CD4-positive, CD25-positive, alpha-beta regulatory T cell (primary cell): ENCODE measurements around the gene NEURL1B. TPM values are rescaled to one million over a fixed set of nuclear protein-coding genes. Genes with fewer than 3 reads are reported as not detected.
A peak's percentile ranks its signal among the peaks of the same experiment; 100 is the strongest.

Experiments
- ATAC-seq, 2 donors: fragments of 150-1000 bp; cut with Tn5 transposase; one replicate each; pipeline ENCODE4 v1.10.0; 2021; ENCODE audit warnings: low read depth in 2 of 2, moderate number of reproducible peaks in 2 of 2, moderate library complexity in 1 of 2
- DNase-seq, 3 donors: peaks; one replicate each; pipeline versions ENCODE4 v3.0.0 to v3.0.0-alpha.2; 2012 to 2022; ENCODE audit warnings: mixed read lengths in 1 of 3
- H3K27ac ChIP-seq: one replicate; pipeline ENCODE4 v1.7.0; 2013; ENCODE audit warnings: mild to moderate bottlenecking, low read length; ENCODE audit not compliant: insufficient read depth, poor library complexity, severe bottlenecking
- H3K27me3 ChIP-seq: one replicate; pipeline ENCODE4 v1.7.0; 2013; ENCODE audit warnings: low read length; ENCODE audit not compliant: control insufficient read depth, insufficient read depth
- H3K36me3 ChIP-seq: one replicate; pipeline ENCODE4 v1.7.0; 2013; ENCODE audit warnings: mild to moderate bottlenecking, low read length, moderate library complexity; ENCODE audit not compliant: control insufficient read depth, insufficient read depth
- H3K4me1 ChIP-seq: 2 replicates; pipeline ENCODE4 v1.7.0; 2013; ENCODE audit warnings: mild to moderate bottlenecking, low read length; ENCODE audit not compliant: insufficient read depth, control insufficient read depth, poor library complexity, severe bottlenecking
- H3K4me3 ChIP-seq: one replicate; pipeline ENCODE4 v1.7.0; 2013; ENCODE audit warnings: low read depth, mild to moderate bottlenecking, low read length, moderate library complexity
- H3K9me3 ChIP-seq, 2 experiments: 1 replicate in 1 of 2; 2 replicates in 1 of 2; pipeline ENCODE4 v1.7.0; 2013; ENCODE audit warnings: low read length in 2 of 2, mild to moderate bottlenecking in 1 of 2, moderate library complexity in 1 of 2; ENCODE audit not compliant: control insufficient read depth in 2 of 2
- H3K27ac Mint-ChIP-seq, 3 donors: one replicate each; pipeline ENCODE4 v1.8.0; 2020 to 2022; ENCODE audit warnings: mild to moderate bottlenecking in 3 of 3, mixed read lengths in 3 of 3, moderate library complexity in 2 of 3
- H3K27me3 Mint-ChIP-seq: one replicate; pipeline ENCODE4 v1.8.0; 2022; ENCODE audit warnings: mild to moderate bottlenecking, mixed read lengths
- H3K36me3 Mint-ChIP-seq: one replicate; pipeline ENCODE4 v1.8.0; 2020; ENCODE audit warnings: mixed read lengths
- H3K4me1 Mint-ChIP-seq, 4 donors: one replicate each; pipeline ENCODE4 v1.8.0; 2020 to 2022; ENCODE audit warnings: mixed read lengths in 4 of 4, mild to moderate bottlenecking in 1 of 4
- H3K4me3 Mint-ChIP-seq, 4 donors: one replicate each; pipeline ENCODE4 v1.8.0; 2020 to 2022; ENCODE audit warnings: mild to moderate bottlenecking in 4 of 4, mixed read lengths in 4 of 4, moderate library complexity in 3 of 4
- H3K9me3 Mint-ChIP-seq, 7 donors: one replicate each; pipeline ENCODE4 v1.8.0; 2020 to 2022; ENCODE audit warnings: mixed read lengths in 7 of 7, mild to moderate bottlenecking in 3 of 7, moderate library complexity in 2 of 7
- polyA plus RNA-seq, 4 donors: library from polyadenylated mRNA; unstranded; fragments of 300-500 nt; fragmentation: Illumina TruSeq; gene quantifications; one replicate each; pipeline ENCODE4 v1.2.3, GENCODE V29; 2021
- total RNA-seq: library from RNA; stranded (reverse); gene quantifications from one replicate; pipeline ENCODE4 v1.2.3, GENCODE V29; 2022

Gene NEURL1B
- total and polyA plus RNA-seq, 5 donors from 2014 or later, result 0.22 TPM; not detected in 4

- H3K27me3 ChIP-seq, result no peaks in the 10 kb centered on the region
- H3K27ac ChIP-seq, result no peak overlapping the region
- no peaks in the 10 kb centered on the region for H3K4me1 Mint-ChIP-seq
- no peak overlapping the region for H3K4me3 Mint-ChIP-seq
- H3K9me3 ChIP-seq, result peaks cover 0 to 5% of the 10 kb centered on the region in 2 experiments
- peaks cover 0 to 5% (median 1%) of the 10 kb centered on the region in 7 donors for H3K9me3 Mint-ChIP-seq
- DNase-seq (no peak), ATAC-seq (no peak)
- H3K36me3 ChIP-seq, result no peaks in the 10 kb centered on the region
- no peaks in the 10 kb centered on the region for H3K4me1 ChIP-seq
- H3K27ac Mint-ChIP-seq, result peak overlapping the region in 1 of 3 donors; percentile 71
- H3K27me3 Mint-ChIP-seq, result peaks cover 11% of the 10 kb centered on the region
- H3K36me3 Mint-ChIP-seq, result peaks cover 4% of the 10 kb centered on the region
- no peak overlapping the region for H3K4me3 ChIP-seq
Observed at GRCh38 chr5:172602783-172603231, 38.3 kb upstream of the NEURL1B start.

GRCh38 chr5:172603251-172603806 is 37.7 kb upstream of the NEURL1B start:
- H3K9me3 Mint-ChIP-seq, result peaks cover 0 to 5% (median 1%) of the 10 kb centered on the region in 7 donors
- H3K27me3 Mint-ChIP-seq, result peaks cover 12% of the 10 kb centered on the region
- Histone ChIP-seq H3K4me1 (no peaks in the 10 kb centered on the region), H3K36me3 (no peaks in the 10 kb centered on the region), H3K9me3 (peaks cover 0 to 5% of the 10 kb centered on the region in 2 experiments), H3K27ac (no peak overlapping the region), H3K27me3 (no peaks in the 10 kb centered on the region), H3K4me3 (no peak overlapping the region)
- H3K4me1 Mint-ChIP-seq, result no peaks in the 10 kb centered on the region
- peak overlapping the region in 1 of 3 donors; percentile 71 for H3K27ac Mint-ChIP-seq
- no peak overlapping the region for H3K4me3 Mint-ChIP-seq
- no peak for DNase-seq
- ATAC-seq, result no peak
- H3K36me3 Mint-ChIP-seq, result peaks cover 5% of the 10 kb centered on the region

- Histone ChIP-seq H3K36me3 (no peaks in the 10 kb centered on the region), H3K9me3 (peaks cover 0 to 5% of the 10 kb centered on the region in 2 experiments), H3K4me1 (no peaks in the 10 kb centered on the region), H3K27me3 (no peaks in the 10 kb centered on the region), H3K4me3 (no peak overlapping the region), H3K27ac (no peak overlapping the region)
- Mint-ChIP-seq H3K36me3 (peaks cover 5% of the 10 kb centered on the region), H3K4me3 (no peak overlapping the region), H3K9me3 (peaks cover 0 to 5% (median 0%) of the 10 kb centered on the region in 7 donors), H3K27me3 (peaks cover 12% of the 10 kb centered on the region), H3K4me1 (no peaks in the 10 kb centered on the region), H3K27ac (no peak overlapping the region)
- no peak for DNase-seq
- no peak for ATAC-seq
Observed at GRCh38 chr5:172605466-172605865, 35.6 kb upstream of the NEURL1B start.

GRCh38 chr5:172606156-172606785 is 34.8 kb upstream of the NEURL1B start:
- no peak overlapping the region for H3K27ac Mint-ChIP-seq
- H3K4me3 ChIP-seq, result no peak overlapping the region
- H3K4me1 Mint-ChIP-seq, result no peaks in the 10 kb centered on the region
- H3K36me3 Mint-ChIP-seq, result peaks cover 5% of the 10 kb centered on the region
- no peaks in the 10 kb centered on the region for H3K27me3 ChIP-seq
- H3K36me3 ChIP-seq, result no peaks in the 10 kb centered on the region
- peaks cover 18% of the 10 kb centered on the region for H3K27me3 Mint-ChIP-seq
- H3K27ac ChIP-seq, result no peak overlapping the region
- no peak for ATAC-seq
- no peak overlapping the region for H3K4me3 Mint-ChIP-seq
- H3K9me3 ChIP-seq, result peaks cover 0 to 5% of the 10 kb centered on the region in 2 experiments
- no peaks in the 10 kb centered on the region for H3K4me1 ChIP-seq
- no peak for DNase-seq
- peaks cover 0 to 5% (median 1%) of the 10 kb centered on the region in 7 donors for H3K9me3 Mint-ChIP-seq

- DNase-seq (no peak), ATAC-seq (no peak)
- H3K36me3 ChIP-seq, result no peaks in the 10 kb centered on the region
- no peak overlapping the region for H3K27ac ChIP-seq
- Mint-ChIP-seq H3K4me1 (no peaks in the 10 kb centered on the region), H3K27me3 (peaks cover 18% of the 10 kb centered on the region), H3K36me3 (peaks cover 5% of the 10 kb centered on the region), H3K4me3 (no peak overlapping the region), H3K27ac (no peak overlapping the region), H3K9me3 (peaks cover 0 to 5% (median 2%) of the 10 kb centered on the region in 7 donors)
- no peaks in the 10 kb centered on the region for H3K4me1 ChIP-seq
- no peak overlapping the region for H3K4me3 ChIP-seq
- peaks cover 0 to 5% of the 10 kb centered on the region in 2 experiments for H3K9me3 ChIP-seq
- no peaks in the 10 kb centered on the region for H3K27me3 ChIP-seq
Observed at GRCh38 chr5:172607213-172607793, 33.8 kb upstream of the NEURL1B start.

GRCh38 chr5:172608773-172609172 is 32.3 kb upstream of the NEURL1B start:
- Mint-ChIP-seq H3K4me3 (no peak overlapping the region), H3K9me3 (peaks cover 0 to 5% (median 3%) of the 10 kb centered on the region in 7 donors), H3K36me3 (peaks cover 5% of the 10 kb centered on the region), H3K4me1 (no peaks in the 10 kb centered on the region), H3K27ac (no peak overlapping the region), H3K27me3 (peaks cover 24% of the 10 kb centered on the region)
- no peaks in the 10 kb centered on the region for H3K27me3 ChIP-seq
- DNase-seq, result no peak
- no peak for ATAC-seq
- peaks cover 0 to 5% of the 10 kb centered on the region in 2 experiments for H3K9me3 ChIP-seq
- H3K4me1 ChIP-seq, result no peaks in the 10 kb centered on the region
- no peak overlapping the region for H3K27ac ChIP-seq
- H3K4me3 ChIP-seq, result no peak overlapping the region
- H3K36me3 ChIP-seq, result no peaks in the 10 kb centered on the region

GRCh38 chr5:172610643-172611042 is 30.4 kb upstream of the NEURL1B start:
- H3K4me1 ChIP-seq, result no peaks in the 10 kb centered on the region
- DNase-seq (no peak), ATAC-seq (no peak)
- peaks cover 20% of the 10 kb centered on the region for H3K27me3 Mint-ChIP-seq
- peaks cover 5% of the 10 kb centered on the region for H3K36me3 Mint-ChIP-seq
- H3K27ac ChIP-seq, result no peak overlapping the region
- no peak overlapping the region for H3K4me3 Mint-ChIP-seq
- H3K36me3 ChIP-seq, result no peaks in the 10 kb centered on the region
- H3K4me3 ChIP-seq, result no peak overlapping the region
- H3K4me1 Mint-ChIP-seq, result no peaks in the 10 kb centered on the region
- peaks cover 0 to 9% (median 3%) of the 10 kb centered on the region in 7 donors for H3K9me3 Mint-ChIP-seq
- peaks cover 0 to 5% of the 10 kb centered on the region in 2 experiments for H3K9me3 ChIP-seq
- no peak overlapping the region for H3K27ac Mint-ChIP-seq
- H3K27me3 ChIP-seq, result no peaks in the 10 kb centered on the region
